Measurements from ENCODE around the gene ZNF562. TPM values are rescaled to one million over a fixed set of nuclear protein-coding genes. Genes with fewer than 3 reads are reported as not detected.

Gene ZNF562
- total and polyA plus RNA-seq, 2 donors (not counting 3 experiments of a cell fraction or from before 2014, with no cell fraction given): 6.3 to 27.0 TPM

- no peak overlapping the region for H3K4me2 ChIP-seq (ENCODE audit: insufficient read depth, low read length)
- H3K9me3 ChIP-seq (replicated peaks; ENCODE audit: control insufficient read depth, insufficient read depth, low read length): no peaks in the 10 kb centered on the region
- H3K4me1 ChIP-seq (ENCODE audit: control insufficient read depth, extremely low read depth, insufficient read depth, low read length): no peaks in the 10 kb centered on the region
- CTCF ChIA-PET: no interaction called here
- H3K27me3 ChIP-seq (ENCODE audit: control insufficient read depth in 2 of 2, insufficient read depth in 2 of 2, low read length in 2 of 2): no peaks in the 10 kb centered on the region
- no peak overlapping the region for H3K4me3 ChIP-seq (replicated peaks in 1 of 3; ENCODE audit: insufficient read depth in 1 of 3, low read depth in 1 of 3, low read length in 3 of 3)
- DNase-seq (ENCODE audit: low read depth, low spot score) (no peak), FAIRE-seq (no peak)
- H3K79me2 ChIP-seq (ENCODE audit: control insufficient read depth, insufficient read depth, low read length): no peaks in the 10 kb centered on the region
- H3K9me1 ChIP-seq (replicated peaks; ENCODE audit: control insufficient read depth, extremely low read depth, insufficient read depth, low read length): no peaks in the 10 kb centered on the region
- H3K27ac ChIP-seq (ENCODE audit: insufficient read depth, low read depth, low read length): no peak overlapping the region
- POLR2A ChIA-PET: no interaction called here
- intact Hi-C loops (cut with micrococcal nuclease): no loop called here
- H3K36me3 ChIP-seq (ENCODE audit: control insufficient read depth in 2 of 2, extremely low read depth in 1 of 2, insufficient read depth in 2 of 2, low read length in 2 of 2): no peaks in the 10 kb centered on the region
- TF ChIP-seq JUN (IDR thresholded peaks at IDR 0.05; ENCODE audit: borderline replicate concordance, insufficient read depth, insufficient read length, low read depth) (no peak), FOS (IDR thresholded peaks at IDR 0.05; ENCODE audit: borderline replicate concordance, insufficient read depth, low read length) (no peak)
- no peak overlapping the region for H3K9ac ChIP-seq (replicated peaks; ENCODE audit: extremely low read depth, insufficient read depth, low read length)
- dilution Hi-C loops (cut with MboI; ENCODE audit: extremely low pct_ligation_motif_present, low sequenced_read_pairs): no loop called here
- no peaks in the 10 kb centered on the region for H4K20me1 ChIP-seq (replicated peaks; ENCODE audit: control insufficient read depth, extremely low read depth, insufficient read depth, low read length)
- BruUV-seq (replicated peaks): no TSS peak
- H2AFZ ChIP-seq (ENCODE audit: low read depth, low read length): no peak overlapping the region
Observed at GRCh38 chr19:9721861-9722260, 47.0 kb upstream of the ZNF562 start.

- no peak for FAIRE-seq
- TF ChIP-seq MYC (IDR thresholded peaks at IDR 0.05; ENCODE audit: low read depth, low read length) (no peak), EZH2 (IDR thresholded peaks at IDR 0.05; ENCODE audit: borderline replicate concordance, low read depth, low read length, severe bottlenecking) (no peak), CTCF (IDR thresholded peaks at IDR 0.05; ENCODE audit: extremely low read depth in 1 of 2, insufficient read depth in 1 of 2, low read depth in 1 of 2, low read length in 2 of 2) (no peak), POLR2AphosphoS5 (IDR thresholded peaks at IDR 0.05; ENCODE audit: insufficient read depth, low read depth, low read length) (no peak), GATA2 (IDR thresholded peaks at IDR 0.05; ENCODE audit: insufficient read depth, insufficient read length, low read depth, low read length) (no peak), JUN (IDR thresholded peaks at IDR 0.05; ENCODE audit: borderline replicate concordance, insufficient read depth, insufficient read length, low read depth) (no peak), MAX (IDR thresholded peaks at IDR 0.05; ENCODE audit: insufficient read depth, insufficient read length) (no peak), POLR2A (IDR thresholded peaks at IDR 0.05; ENCODE audit: low read depth, low read length) (no peak), FOS (IDR thresholded peaks at IDR 0.05; ENCODE audit: borderline replicate concordance, insufficient read depth, low read length) (no peak)
- H3K9me1 ChIP-seq (replicated peaks; ENCODE audit: control insufficient read depth, extremely low read depth, insufficient read depth, low read length): no peaks in the 10 kb centered on the region
- H3K36me3 ChIP-seq (ENCODE audit: control insufficient read depth in 2 of 2, extremely low read depth in 1 of 2, insufficient read depth in 2 of 2, low read length in 2 of 2): no peaks in the 10 kb centered on the region
- no peak overlapping the region for H2AFZ ChIP-seq (ENCODE audit: low read depth, low read length)
- no peak overlapping the region for H3K27ac ChIP-seq (ENCODE audit: insufficient read depth, low read depth, low read length)
- intact Hi-C loops (cut with micrococcal nuclease): no loop called here
- no peak overlapping the region for H3K4me2 ChIP-seq (ENCODE audit: insufficient read depth, low read length)
- H3K79me2 ChIP-seq (ENCODE audit: control insufficient read depth, insufficient read depth, low read length): no peaks in the 10 kb centered on the region
- H4K20me1 ChIP-seq (replicated peaks; ENCODE audit: control insufficient read depth, extremely low read depth, insufficient read depth, low read length): no peaks in the 10 kb centered on the region
- POLR2A ChIA-PET: no interaction called here
- H3K9me3 ChIP-seq (replicated peaks; ENCODE audit: control insufficient read depth, insufficient read depth, low read length): no peaks in the 10 kb centered on the region
- no peaks in the 10 kb centered on the region for H3K27me3 ChIP-seq (ENCODE audit: control insufficient read depth in 2 of 2, insufficient read depth in 2 of 2, low read length in 2 of 2)
- H3K4me1 ChIP-seq (ENCODE audit: control insufficient read depth, extremely low read depth, insufficient read depth, low read length): no peaks in the 10 kb centered on the region
- H3K9ac ChIP-seq (replicated peaks; ENCODE audit: extremely low read depth, insufficient read depth, low read length): no peak overlapping the region
- BruUV-seq (replicated peaks): no TSS peak
- DNase-seq (ENCODE audit: low read depth, low spot score): no peak
- no peak overlapping the region for H3K4me3 ChIP-seq (replicated peaks in 1 of 3; ENCODE audit: insufficient read depth in 1 of 3, low read depth in 1 of 3, low read length in 3 of 3)
- CTCF ChIA-PET: no interaction called here
- dilution Hi-C loops (cut with MboI; ENCODE audit: extremely low pct_ligation_motif_present, low sequenced_read_pairs): no loop called here
Observed at GRCh38 chr19:9720541-9720940, 45.6 kb upstream of the ZNF562 start.

All from endothelial cell of umbilical vein (primary cell).